GM12892 (cell line): Measurements from ENCODE around the gene ZBTB46.

Experiments used
- POLR2A ChIP-seq: IDR thresholded peaks from 2 replicates; pipeline ENCODE4 v1.6.1; 2011; ENCODE audit warnings: low read depth, low read length, control low read depth
- POLR2AphosphoS5 ChIP-seq: IDR thresholded peaks from 2 replicates; pipeline ENCODE4 v1.6.1; 2011; ENCODE audit warnings: low read depth, low read length, control low read depth
- TAF1 ChIP-seq: IDR thresholded peaks from 2 replicates; pipeline ENCODE4 v1.6.1; 2011; ENCODE audit warnings: low read depth, mild to moderate bottlenecking, control low read depth, low read length, borderline replicate concordance

- no peak for TF ChIP-seq POLR2A
- TF ChIP-seq TAF1, result no peak
- no peak for TF ChIP-seq POLR2AphosphoS5
Observed at GRCh38 chr20:63755933-63756647, 75.0 kb downstream of the ZBTB46 start.
